ENCODE results near the gene CTF1.
"Not testable (repeated sequence)": the region's sequence is repeated elsewhere in the genome, so short reads cannot be mapped to it uniquely, and the experiment has no call there.

Gene CTF1, protein sequence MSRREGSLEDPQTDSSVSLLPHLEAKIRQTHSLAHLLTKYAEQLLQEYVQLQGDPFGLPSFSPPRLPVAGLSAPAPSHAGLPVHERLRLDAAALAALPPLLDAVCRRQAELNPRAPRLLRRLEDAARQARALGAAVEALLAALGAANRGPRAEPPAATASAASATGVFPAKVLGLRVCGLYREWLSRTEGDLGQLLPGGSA

DNA sequence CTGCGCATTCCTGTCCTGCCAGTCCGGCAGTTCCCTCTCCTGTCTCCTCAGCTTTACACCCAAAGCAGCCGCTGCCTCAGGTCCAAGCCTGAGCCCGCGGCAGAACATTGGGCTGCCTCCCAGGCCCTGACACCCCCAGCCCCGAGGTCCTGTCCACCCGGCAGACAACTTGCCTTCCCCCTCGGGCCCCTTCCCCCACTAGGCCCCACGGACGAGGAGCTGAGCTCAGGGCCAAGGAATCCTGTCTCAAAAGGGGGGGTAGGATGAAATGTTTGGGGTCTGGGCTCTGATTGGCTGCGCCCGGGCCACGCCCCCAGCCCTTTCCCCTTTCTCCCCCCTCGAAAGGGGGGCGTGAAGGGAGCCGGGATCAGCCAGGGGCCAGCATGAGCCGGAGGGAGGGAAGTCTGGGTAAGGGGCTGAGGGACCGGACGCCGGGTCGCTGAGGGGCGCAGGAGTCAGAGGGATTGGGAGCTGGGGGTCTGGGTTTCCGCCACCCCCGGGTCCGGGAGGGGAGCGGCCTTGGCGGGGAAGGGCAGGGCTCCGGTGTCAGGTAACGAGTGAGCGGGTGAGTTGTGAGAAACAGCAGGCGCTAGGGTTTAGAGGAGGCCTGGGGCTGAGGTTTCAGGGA, at the start of gene CTF1:
Gene CTF1 (plus strand): TSS at position 354 of the 628 bp plus-strand sequence. CDS start 30 bp downstream, at position 384.
- ATAC-seq, result no peak

DNA sequence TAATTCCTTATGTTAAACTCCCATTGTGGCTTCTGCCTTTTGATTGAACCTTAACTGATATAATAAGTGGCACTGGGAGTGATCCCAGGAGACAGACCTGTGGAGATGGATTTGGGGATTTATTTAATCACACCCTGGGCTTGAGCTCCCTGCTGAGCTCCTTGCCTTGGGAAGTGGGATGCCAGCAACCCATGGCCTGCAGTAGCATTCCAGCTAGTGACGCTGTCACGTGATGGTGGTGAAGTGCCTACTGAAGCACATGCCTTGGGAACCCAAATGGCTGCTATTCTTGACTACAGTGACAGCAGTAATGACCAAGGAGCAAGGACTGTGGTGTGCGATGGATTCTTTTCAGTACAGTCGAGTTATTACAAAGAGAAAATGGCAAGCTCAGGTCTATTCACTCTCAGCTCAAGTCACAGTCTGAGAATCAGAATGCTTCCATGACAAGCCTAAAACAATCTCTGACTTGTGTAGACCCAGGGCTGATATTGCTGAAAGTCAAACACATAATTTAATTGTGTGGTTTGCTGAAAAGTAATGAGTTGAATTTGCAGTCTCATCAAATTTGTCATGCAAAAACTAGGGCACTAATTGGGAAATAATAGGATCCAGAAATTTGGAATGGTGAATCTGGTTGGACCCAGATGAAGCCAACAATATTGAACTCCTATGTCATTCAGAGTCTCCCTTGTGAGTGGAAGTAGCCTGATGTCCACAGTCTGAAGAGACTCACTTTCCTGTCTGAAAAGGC, 49.6 kb upstream of the CTF1 start:
- no peak for ATAC-seq

DNA sequence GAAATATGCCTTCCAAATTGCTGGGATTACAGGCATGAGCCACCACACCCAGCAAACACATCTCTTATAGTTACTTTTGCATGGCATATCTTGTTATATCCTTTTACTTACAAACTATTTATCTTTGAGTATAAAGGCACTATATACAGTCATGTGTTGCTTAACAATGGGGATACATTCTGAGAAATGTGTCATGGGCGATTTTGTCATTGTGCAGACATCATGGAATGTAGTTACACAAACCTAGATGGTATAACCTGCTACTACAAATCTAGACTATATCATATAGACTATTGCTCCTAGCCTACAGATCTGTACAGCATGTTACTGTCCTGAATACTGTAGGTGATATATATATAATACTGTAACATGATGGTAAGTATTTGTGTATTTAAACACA, 46.2 kb upstream of the CTF1 start:
- no peak for ATAC-seq

DNA sequence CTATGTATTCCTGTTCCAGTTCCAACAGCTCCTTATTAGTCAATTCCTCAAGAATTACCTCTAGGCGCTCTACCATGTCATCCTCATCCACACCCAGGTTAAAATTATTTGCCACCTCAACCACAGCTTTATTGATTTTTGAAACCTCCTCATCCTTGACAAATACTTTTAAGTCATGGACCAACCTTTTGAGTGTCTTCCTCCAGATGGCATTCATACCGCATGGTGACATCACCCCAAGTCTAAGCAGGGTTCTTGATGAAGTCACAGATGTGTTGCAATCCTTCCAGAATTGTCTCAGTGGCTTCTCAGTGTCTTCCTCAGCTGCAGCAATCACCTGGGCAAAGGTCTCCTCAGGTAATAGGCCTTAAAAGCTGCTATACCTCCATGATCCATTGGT, 42.7 kb upstream of the CTF1 start:
- ATAC-seq, result no peak

DNA sequence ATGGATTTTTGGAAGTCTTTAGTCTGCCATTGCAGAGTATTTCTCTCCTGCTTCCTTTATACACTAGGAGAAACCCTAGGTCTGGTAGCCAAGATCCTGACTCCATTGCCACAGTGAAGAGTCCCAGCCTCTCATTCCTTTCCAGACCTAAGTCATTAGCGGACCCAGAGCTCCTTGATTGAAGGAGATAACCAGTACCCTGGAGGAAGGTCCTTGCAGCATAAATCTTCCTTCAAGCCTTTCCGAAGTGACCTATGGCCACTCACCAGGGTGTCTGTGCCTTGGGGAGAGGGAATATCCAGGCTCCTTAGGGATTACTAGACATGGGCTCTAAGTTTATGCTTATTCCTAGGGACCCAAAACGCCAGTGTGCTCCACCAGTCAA, 38.3 kb upstream of the CTF1 start:
- no peak for ATAC-seq

DNA sequence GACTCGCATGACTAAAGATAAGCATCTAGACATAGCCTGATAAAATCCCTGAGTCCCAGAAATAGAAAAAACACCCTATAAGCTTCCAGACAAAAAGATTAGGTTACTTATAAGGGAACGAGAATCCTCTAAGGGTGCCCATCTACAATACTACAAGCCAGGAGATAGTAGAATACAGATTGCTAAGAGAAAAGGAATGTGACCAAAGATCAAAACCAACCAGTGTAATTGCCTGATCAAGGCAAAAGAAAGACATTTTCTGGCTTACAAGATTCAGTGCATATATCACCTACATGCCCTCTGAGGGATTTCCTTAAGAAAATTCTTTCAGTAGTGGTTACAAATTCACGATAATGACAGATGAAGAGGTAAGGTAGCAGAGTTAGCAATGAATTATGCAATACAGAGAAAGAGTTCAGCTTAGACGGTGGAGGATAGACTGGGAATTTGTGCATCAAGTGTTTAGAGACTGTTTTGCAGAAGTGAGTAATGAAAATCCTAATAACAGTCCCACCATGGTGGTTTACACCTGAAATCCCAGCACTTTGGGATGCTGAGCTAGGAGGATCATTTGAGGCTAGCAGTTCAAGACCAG, 37.5 kb upstream of the CTF1 start:
- no peak for ATAC-seq

DNA sequence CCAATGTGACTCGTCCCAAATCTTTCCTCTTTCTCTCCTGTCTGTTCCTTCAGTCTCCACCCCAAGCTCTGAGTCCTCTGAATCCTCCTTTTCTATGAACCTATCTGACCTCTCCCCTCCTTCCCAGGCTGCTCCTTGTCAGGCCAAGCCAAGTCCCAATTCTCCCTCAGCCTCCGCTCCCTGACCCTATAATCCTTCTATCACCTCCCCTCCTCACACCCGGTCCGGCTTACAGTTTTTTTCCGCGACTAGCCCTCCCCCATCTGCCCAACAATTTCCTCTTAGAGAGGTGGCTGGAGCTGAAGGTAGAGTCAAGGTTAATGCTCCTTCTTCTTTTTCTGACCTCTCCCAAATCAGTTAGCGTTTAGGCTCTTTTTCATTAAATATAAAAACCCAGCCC, 35.7 kb upstream of the CTF1 start:
- not testable (repeated sequence) for ATAC-seq

DNA sequence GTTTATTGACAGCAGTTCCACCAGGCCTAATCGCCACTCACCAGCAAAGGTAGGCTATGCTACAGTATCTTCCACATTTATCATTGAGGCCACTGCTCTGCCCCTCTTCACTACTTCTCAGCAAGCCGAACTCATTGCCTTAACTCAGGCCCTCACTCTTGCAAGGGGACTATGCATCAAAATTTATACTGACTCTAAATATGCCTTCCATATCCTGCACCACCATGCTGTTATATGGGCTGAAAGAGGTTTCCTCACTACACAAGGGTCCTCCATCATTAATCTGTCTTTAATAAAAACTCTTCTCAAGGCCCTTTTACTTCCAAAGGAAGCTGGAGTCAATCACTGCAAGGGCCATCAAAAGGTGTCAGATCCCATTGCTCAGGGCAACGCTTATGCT, 33.2 kb upstream of the CTF1 start:
- ATAC-seq, result not testable (repeated sequence)

DNA sequence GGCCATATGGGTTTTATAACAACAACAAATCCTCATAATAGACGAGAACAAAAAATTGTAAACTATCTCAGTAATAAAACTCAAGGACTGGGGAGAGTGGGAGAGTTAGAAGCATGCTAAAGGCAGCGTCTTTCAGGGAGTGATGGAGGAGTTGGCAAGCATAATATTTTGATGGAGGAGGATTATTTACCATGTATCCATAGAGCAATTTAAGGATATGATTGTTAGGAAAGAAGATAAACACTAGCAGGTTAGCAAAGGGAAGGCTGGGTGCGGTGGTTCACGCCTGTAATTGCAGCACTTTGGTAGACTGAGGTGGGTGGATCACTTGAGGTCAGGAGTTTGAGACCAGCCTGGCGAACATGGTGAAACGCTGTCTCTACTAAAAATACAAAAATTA, 30.4 kb upstream of the CTF1 start:
- no peak for ATAC-seq

DNA sequence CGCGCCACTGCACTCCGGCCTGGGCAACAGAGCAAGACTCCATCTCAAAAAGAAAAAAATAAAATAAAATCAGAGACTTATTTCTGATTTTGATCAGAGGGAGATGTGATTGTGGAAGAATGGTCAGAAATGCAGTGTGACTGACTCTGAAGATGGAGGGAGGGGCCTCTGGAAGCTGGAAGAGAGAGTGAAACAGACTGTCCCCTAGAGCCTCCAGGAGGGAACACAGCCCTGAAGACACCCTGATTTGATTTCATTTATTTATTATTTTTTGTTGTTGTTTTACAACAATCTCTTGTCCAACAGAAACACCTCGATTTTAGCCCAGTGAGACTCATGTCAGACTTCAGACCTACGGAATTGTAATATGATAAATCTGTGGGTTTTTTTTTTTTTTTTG, 28.7 kb upstream of the CTF1 start:
- no peak for ATAC-seq

DNA sequence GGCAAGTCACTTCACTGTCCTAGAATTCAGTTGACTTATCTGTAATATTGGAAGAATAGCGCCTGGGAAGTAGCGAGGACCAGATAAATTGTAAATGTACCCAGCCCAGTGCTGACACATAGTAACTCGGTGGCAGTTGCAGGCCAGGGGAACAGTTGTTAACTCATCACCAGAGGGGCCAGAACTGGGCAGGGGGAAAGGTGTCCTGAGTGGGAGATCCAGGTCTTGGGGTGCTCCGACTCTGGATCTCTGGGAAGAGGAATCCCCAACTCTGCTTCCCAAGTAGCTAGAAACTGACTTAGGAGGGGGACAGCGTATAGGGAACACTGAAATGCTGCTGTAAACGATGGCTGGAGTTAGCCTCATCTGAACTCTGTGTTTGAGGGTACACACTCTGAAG, 25.5 kb upstream of the CTF1 start:
- no peak for ATAC-seq

DNA sequence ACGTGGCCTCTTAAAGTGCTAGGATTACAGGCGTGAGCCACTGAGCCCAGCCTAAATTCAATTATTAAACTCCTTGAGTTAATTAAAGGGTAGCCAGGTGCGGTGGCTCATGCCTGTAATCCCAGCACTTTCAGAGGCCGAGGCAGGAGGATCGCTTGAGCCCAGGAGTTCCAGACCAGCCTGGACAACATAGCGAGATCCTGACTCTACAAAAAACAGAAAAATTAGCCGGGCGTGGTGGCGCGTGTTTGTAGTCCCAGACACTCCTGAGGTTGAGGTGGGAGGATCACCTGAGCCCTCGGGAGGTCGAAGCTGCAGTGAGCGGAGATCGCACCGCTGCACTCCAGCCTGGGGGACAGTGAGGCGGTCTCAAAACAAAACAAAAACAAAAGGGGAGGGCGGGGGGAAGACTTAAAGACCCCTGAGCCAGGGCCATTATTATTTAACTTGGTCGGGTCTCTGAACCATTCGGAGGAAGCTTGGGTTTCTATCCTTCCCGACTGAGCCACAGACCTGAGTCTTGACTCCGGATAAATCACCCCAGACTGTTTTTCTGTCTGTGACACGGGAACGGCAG, 22.1 kb upstream of the CTF1 start:
- ATAC-seq, result no peak

DNA sequence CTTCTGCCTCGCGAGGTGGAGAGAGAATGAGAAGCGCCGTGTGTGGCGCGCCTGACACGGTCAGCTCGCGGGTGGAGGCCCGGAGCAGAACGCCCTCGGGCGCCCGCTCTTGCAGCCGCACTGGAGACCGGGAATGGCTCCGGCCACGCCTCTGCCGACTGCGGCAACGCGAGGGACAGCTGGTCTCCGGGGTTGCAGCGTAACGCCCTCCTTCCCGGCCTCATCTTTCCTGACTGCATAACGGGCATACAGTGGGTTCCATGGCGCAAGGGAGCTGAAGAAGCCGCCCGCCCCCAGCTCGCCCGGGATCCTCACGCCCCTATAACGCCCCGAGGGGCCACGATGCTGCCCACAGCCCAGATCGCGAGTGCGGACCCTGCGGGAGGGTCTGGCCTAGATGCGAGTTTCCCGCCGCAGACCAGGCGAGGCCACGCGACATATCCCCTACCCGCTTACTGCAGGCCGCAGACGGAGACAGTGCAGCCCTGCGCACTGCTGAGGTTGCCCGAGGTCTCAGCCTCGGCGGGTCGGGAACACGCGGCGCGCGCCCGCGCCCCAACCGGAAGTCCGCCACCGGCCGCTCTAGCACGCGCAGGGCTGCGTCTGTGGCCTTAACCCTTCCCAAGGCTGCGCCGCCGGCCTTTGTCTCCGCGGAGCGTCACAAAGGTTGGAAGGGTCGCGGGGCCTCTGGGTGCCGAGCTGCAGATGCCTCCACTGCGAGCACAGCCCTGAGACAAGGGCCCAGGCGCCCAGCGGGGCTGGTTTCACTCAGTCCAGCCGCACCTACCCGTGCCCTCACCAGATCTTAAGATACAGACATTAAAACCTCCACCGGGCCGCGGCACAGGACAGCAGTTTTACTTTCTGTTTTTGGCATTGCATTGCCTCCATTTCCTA, 21.3 kb upstream of the CTF1 start:
- peak; percentile 88 to 89 for ATAC-seq

DNA sequence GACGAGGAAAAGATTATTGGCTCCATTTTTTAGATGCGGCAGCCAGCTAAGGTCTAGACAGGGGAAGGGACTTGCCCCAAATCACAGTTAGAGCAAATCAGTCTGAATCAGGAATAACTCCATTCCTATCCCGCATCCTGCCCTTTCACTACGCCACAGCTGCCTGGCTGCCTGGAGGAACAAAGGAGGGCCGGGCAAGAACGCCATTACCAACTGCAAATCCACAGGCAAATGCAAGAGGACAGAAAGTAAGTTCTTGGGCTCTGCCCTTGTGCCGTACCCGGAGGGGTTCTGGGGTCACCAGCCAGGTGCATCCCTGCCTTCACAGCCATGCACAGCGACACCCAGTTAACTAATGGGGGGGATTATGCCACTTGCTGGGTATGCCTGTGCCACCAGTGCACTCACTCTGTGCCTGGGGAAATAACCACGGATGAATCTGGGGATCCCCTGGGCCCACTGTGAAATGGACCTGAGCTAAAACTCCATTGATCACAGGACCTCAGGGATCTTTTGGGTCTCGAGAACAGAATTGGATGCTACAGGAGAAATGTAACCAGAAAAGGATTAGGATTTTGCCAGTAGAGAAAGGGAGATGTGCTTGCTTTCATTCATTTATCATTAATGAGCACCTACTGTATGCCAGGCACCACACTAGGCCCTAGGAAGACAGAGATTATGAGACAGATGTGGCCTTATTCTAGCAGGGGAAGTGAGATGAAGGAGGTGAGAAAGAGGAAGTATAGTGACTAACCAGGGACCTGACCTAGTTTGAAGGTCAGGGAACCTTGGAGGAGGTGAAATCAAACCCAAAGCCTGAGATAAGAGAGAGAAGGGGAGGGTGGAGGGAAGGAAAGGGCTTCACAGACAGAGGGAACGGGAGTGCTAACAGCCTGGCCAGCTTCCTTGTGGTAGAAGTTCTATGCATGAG, 20.3 kb upstream of the CTF1 start:
- ATAC-seq, result peak; percentile 31 to 32

DNA sequence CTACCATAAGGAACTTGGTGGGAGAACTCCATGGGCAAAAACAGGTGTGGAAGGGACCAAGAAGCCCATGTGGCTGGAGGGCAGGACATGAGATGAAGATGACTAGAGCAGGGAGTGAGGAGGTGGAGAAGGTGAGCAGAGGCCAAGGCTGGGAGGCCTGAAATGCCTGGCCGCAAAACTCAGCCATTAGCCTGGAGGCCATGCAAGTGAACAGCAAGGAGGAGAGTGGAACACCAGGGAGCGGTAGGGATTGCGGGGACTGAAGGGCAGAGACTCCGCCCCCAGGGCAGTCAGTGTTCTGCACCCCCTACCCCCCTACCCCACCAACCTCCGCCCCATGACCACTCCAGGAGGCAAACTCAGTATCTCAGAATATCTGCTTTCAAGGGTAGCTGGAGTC, 19.5 kb upstream of the CTF1 start:
- ATAC-seq, result no peak

DNA sequence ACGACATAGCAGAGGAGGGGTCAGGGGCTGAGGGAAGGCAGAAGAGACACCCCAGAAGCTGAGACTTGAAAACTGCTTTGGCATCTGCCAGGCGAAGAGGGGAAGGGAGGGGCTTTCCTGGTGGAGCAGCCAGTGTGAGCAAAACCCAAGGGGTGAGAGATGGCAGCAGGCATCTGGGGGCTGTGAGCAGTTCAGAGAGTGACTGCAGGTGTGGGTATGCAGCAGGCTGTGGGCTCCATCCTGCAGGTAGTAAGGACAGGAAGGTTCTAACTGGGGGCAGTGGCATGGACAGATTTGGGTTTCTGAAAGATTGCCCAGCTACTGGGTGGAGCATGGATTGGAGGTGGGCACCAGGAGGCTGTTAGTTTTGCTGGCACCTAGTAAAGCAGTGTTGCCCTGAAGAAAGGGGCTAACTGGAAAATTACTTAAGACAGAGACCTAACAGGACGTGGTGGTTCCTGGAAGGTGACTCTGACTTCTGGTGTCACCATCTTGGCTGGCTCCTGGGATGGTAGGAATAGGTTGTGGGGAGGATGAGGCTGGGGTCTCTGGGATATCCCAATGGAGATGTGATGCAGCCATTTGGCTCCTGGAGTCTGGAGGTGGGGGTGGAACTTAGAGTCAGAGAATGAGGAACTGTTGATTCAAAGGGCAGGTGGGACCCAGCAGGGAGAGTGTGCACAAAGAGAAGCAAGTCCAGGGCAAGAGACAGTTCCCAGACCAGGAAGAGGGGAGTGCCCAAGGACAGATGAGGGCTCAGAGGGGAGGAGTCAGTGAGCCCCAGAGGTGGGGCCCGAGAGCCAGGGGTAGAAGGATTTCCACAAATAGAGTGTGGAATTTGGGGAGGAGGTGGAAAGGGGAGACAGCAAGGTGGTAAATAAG, 13.7 kb upstream of the CTF1 start:
- no peak for ATAC-seq

DNA sequence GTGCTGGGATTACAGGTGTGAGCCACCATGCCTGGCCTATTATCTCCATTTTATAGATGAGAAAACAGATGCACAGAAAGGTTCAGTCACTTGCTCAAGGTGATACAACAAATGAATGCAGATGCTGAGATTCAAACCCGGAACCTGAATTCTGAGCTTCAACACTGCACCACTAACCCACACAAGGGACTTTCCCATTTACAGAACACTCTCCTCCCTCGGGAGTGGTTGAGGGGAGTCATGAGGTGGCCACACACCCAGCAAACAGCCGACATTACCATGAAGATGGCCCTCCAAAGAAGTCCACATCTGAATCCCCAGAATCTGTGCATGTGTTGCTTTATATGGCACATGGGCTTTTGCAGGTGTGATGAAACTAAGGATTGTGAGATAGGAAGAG, 11.7 kb upstream of the CTF1 start:
- ATAC-seq, result peak in 1 of 2 donors; percentile 48

DNA sequence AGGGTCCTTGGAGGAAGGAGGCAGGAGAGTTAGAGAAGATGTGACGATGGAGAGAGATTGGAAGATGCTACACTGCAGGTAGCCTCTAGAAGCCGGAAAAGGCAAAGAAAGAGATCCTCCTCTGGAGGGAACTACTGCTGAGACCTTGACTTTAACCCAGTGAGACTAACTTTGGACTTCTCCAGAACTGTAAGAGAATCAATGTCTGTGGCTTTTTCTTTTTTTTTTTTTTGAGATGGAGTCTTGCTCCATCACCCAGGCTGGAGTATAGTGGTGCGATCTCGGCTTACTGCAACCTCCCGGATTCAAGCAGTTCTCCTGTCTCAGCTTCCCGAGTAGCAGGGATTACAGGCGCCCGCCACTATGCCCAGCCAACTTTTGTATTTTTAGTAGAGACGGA, 11.2 kb upstream of the CTF1 start:
- ATAC-seq, result no peak

DNA sequence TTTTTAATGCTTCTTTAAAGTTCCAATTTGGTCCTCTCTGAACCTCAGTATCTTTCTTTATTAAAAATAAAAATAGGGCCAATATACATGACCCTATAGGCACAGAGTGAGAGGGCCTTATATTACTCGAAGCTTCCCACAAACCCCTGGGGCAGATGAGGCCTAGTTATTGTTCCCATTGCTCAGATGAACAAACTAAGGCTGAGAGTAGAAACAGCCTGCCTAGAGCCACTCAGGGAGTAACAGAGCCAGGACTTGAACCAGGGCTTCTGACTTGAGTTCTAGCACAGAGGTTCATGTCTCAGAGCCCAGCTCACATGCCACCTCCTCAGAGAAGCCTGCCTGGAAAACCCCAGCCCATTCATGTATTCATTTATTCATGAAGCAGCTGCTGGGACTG, 10.3 kb upstream of the CTF1 start:
- ATAC-seq, result no peak

DNA sequence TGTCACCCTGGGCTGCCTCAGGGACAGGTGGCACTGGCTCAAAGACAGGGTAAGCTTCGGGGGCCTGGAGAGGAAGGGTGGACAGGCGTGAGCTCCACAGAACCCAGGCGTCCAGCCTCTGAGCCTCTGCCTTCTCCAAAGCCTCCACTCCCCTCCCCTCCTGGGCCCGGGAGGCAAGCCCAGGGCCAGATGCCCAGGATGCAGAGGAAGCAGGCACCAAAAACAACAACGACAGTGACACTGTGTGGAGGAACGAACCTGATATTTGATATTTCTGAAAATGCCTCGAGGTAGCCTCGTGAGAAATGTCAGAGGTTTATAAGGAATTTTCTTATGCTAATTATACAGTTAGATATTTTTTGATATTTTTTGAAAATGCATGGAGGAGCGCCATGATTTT, 8.5 kb upstream of the CTF1 start:
- no peak for ATAC-seq

Data from activated CD4-positive, CD25-positive, alpha-beta regulatory T cell treated with anti-CD3 and anti-CD28 coated beads, Interleukin-2, amount 50 U/mL, for 24 hours (primary cell).